Measurements from ENCODE around the gene SKI.

The SKI gene

DNA sequence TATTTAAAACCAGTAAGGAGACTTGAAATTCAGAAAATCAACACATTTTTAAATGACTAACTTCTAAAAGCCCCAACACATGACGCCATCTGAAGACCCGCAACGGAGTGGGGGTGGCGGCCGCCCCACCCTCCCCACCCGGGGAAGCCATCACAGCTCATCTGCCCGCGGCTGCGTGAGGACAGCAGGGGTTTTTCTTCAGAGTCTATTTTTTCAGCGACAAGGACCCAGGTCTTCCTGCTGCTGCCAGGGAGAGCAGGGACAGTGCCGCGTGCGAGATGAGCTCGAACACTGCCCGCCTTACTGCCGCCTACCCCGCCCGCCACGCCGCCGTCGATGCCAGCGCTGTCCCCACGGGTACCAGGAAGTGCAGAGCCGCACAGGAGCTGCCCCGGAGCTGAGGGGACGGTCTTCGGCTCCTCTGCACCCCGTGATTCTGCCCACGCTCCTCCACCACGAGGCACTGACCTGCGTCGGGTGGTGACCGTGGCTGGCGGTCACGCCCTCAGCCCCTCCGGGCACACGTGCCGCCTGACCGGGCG lies 79.0 kb downstream of the SKI start:
- DNase-seq (ENCODE audit: low spot score): no peak

DNA sequence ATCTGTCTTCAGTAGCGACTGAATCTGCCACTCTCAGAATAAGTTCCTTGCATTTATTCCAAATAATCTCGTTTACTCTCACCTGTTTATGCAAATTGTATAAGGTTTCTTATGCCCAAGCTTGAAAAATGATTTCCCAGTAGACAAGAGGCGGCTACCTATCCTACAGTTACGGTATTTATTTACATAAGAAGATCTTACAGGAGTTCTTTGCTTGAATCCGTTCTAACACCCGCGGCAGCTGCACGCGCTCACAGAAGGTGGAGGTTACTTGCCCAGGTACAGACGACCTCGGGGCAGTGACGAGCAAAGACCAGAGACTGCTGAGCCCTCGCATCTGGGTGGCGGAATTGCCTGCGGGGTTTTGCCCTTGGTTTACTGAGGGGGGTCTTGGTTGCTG lies 79.9 kb downstream of the SKI start:
- no peak for DNase-seq (ENCODE audit: low spot score)

DNA sequence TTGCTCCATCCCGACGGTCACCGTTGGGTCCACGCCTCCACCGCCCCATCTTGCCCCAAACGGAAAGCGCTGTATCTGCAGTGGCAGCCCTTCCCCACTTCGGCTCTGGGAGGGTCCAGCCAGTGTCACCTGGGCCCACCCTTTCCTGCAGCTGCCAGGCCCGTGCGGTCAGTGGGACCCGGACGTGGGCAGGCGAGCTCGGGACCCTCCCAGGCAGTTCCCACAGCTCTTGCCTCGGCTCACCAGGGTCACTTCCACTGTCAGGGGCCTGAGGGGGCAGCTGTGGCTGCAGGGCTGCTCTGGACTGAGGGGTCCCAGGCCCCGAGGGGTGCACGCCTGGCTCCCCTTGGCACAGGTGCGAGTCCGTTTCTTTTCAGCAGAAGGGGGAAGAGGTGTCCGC lies 80.7 kb downstream of the SKI start:
- no peak for DNase-seq (ENCODE audit: low spot score)

DNA sequence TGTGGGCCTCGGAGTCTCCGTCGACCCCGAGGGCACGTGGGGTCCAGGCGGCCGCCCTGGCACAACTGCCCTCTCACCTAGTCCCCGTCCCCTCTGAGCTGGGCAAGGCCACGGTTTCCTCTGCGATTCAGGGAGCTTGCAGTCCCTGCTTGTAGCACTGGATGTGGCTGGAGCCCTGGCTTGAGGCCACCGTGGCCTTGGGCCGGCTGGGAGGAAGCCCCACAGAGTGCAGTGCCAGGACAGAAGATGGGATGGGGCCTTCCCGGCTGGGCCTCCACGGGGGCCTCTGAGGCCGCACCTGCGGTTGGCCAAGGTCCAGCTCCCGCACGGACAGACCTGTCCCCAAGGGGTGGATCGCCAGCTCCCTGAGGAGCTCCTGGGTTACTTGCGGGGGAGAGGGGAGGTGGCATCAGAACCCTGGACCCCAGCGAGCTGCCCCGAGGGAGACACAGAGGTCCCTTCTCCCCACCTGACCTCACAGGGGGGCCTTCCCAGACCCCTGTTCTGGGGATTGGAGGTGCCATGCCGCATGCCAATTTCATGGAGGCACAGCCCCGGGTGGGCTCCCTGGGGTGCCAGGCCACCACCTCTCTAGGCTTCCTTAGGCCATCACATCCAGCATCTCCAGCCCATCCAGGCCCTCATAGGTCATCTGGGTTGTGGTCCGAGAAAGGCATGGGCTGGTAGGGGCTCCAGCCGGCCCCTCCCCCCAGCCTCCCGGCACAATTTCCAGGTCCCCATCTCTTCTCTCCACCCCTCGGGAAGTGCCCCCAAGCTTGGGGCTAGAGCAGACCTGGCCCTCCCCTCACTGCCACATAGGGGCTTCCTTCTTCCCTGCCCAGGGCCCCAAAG lies 82.4 kb downstream of the SKI start:
- no peak for DNase-seq (ENCODE audit: low spot score)

DNA sequence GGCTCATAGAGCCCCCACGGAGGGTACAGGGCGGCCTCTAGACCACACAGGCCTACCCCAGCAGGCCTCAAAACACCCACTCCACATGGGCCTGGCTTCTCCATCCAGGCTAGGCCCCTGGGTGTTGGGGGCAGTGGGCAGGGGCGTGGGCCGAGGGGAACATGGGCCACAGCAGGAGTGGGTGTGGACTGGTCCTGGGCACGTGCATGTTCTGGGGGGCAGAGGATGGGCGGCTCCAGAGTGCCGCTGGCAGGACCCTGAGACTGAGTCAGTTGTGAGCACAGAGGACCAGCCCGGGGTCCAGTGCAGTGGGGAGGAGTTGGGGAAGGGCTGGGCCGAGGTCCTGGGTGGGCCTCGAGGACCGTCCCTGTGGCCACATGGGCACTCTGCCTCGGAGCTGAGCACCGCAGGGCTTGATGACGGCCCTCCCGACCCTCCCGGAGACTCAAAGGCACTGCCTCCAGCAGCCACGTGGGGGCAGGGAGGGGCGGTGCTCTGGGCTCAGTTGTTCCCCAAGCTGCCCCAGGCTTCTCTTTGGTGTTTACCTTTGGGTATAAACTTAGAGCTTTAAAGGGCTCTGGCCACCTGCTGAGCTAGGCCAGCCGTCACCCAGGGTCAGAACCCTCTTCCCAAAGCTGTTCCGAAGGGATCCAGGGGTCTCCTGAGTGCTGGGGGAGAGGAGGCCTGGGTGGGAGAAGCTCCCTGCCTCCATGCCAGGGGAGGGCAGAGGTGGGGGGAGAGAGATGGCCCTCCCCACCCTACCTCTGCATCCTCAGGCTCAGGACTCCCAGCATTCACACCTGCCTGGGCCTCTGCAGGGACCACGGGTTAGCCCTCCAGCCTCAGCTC lies 83.3 kb downstream of the SKI start:
- no peak for DNase-seq (ENCODE audit: low spot score)

DNA sequence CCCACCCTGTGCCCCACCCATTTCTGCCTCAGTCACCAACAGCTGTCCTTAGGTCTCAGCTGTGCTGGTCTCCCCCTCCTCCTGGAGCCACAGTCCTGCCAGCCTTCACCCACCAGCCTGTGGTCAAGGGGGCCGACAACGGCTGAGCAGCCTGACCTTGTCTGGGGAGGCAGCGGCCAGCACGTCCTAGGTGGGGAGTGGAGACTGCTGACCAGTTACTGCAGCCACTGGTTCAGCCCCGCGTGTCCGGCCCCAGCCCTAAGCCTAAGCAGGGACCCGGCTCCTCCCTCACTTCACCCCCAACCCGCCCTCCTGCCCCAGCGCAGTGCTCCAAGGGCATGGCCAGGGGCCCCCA lies 84.0 kb downstream of the SKI start:
- no peak for DNase-seq (ENCODE audit: low spot score)

DNA sequence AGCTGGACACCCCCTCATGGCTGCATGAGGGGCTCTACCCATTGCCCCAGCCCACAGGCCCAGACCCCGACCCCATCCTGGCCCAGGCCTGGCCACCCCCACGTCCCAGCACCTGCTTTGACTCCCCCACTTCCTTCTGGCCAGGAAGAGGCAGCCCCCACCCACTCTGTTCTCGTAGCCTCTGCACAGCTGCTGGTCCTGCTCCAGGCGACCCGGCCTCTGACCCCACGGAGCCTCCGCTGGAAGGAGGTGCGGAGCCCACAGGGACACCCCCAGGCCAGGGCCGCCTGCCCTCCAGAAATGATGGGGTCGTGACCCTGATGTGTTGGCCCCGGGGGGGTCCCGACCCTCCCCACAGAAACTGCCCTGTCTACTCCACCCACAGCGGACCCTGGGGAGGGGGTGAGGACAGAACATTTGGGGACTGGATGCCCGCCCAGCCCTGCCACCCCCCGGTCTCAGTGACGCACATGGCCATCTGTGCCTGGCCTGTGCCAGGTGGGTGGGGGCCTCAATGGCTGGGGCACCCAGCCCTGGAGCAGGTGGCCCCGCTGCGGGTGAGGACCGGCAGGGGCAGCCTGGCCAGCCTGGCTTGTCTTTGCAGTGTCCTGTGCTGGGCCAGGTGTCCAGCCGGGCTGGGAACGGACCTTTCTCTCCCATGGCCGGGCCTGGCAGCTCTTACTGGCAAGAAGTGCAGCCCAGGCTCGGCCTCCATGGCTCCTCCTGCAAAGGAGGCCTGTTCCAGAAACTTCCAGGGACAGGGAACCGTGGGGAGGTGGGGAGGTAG lies 84.6 kb downstream of the SKI start:
- no peak for DNase-seq (ENCODE audit: low spot score)

DNA sequence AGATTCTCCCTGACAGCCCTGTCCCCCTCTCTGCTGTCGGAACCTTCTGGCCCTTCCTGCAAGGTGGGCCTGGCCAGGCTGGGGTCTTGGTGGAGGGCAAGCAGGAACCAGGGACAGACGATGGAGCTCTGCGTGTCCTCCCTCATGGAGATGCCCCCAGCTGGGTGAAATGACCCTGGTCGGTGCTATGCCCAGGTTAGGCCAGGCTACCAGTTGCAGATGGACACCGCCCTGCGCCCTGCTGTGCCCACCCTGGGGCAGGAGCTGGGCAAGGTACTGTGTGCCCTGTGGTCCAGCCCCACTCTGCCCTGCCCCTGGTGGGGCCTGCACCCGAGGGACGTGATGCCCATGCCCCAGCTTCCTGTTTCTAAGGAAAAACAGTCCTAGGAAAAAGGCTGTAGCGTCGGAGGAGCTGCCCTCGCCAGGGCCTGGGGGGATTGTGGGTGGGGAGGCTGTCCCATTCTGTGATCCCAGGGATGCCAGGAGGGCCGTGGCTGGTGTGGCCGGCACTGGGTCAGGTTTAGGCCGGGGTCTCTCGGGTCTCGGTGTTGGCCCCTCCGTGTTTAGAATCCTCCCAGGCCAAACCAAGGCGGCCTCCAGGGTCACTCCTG lies 85.6 kb downstream of the SKI start:
- DNase-seq (ENCODE audit: low spot score): no peak

DNA sequence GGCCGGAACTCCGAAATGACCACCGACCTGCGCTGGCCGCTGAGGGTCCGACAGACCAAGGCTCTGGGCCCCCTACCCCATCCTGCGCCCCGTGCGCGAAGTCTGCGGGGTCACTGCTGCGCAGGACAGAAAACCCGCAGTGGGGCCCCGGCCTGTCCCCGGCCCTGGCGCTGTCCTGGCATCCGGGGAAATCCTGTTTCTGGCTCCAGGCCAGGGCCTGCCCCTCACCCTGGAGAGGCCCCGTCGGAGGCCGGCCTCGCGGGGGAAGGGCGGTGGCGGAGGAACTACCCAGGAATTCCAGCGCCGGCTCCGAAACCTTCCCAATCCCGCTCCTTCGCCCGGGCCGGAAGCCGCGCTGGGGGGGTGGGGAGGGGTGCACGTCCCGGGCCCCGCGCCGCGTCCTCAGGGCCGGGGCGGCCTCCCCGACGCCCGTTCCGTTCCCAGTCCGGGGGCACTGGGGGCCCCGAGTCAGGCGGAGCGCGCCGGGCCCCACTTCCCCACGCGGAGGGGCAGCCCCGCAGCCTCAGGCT lies 86.2 kb downstream of the SKI start:
- peak; percentile 85 for DNase-seq (ENCODE audit: low spot score)

DNA sequence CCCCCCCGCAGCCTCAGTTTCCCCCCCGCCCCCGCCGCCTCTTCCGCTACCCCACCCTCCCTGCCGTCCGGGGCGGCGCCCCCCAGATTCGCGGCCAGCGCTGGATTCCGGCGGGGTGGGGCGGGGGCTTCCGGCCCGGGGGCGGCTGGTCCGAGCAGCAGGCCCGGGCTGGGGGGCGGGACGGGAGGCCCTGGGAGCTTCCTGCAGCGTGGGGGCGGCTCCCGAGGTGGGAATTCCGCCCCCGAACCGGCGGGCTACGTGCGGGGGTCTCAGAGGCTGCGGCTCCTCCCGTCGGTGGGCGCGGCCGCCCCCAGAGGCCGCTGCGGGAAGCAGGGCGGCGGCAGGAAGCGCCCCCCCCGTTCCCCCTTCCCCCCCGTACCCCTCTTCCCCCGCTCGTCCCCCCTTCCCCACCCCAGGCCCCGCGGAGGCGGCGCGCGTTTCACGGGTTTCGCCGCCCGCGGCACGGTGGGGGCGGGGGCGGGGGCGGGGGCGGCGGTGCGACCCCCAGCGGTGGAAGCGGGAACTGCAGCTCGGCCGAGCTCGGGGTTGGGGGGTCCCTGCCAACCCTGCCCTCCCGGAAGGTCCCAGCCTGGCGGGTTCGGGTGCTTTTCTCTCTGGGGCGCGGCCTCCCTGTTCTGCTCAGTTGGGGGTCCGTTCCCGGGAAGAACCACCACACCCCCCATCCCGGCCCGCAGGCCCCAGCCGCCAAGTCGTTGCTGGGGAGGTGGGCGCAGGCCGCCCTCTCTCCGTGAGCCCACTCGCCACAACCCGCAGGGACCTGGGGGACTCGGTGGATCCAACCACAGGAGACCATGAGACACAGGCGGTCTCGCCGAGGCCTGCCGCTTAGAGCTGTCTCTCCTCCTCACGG lies 86.9 kb downstream of the SKI start:
- peak; percentile 89 for DNase-seq (ENCODE audit: low spot score)

DNA sequence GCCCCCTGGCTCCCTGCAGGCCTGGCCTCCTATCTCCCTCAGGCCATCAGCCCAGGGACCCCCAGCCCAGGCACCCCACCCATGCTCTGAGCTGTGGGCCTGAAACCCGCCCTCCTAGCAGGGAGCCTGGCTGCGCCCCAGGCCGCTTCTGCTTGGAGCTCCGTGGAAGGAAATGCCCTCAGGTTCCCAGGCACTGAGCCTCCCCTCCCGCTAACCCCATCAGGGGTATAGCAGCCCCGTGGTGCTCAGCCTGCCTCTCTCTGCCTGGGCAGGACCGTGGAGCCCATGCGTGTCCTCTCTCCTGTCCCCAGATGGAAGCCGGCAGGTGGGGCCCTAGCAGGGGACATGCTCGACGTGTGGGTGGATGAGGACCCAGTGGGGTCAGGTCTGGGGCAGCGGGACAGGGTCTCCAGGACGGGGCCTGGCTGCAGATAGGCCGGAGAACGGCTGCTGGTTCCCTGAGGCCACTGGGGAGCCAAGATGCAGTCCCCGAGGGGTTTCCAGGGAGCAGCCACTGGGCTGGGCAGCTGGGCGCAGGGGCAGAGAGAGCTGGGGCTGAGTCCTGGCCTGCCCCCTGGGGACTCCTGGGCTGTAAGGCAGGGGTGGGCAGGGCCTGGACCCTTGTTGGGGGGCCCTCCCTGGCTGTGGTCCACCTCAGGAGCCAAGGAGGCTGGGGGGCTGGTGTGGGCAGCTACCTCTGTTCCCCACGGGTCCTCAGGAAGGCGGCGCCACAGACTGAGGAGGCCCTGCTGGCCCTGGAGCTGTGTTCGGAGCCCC lies 87.7 kb downstream of the SKI start:
- no peak for DNase-seq (ENCODE audit: low spot score)

DNA sequence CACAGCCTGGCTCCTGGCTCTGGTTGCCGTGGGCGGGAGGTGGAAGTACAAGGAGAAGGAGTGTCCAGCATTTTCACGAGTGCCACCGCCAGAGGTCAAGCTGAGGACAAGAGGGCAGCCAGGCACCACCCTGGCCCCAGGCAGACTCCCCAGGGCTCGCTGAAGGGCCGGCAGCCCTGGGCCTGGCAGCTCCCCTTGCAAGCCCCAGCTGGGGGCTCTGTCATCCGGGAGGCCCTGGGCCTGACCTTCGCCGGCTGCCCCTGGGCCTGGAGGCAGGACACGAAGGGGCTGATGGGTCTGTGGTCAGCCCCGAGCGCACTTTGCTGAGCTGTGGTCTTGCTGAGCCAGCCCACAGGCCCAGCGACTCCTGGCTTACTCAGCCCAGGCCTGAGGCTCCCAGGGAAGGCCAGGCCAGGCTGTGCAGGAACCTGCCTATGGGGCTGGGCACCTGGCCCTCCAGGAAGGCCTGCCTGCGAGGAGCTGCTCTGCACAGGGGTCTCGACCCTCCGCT lies 88.4 kb downstream of the SKI start:
- DNase-seq (ENCODE audit: low spot score): no peak

DNA sequence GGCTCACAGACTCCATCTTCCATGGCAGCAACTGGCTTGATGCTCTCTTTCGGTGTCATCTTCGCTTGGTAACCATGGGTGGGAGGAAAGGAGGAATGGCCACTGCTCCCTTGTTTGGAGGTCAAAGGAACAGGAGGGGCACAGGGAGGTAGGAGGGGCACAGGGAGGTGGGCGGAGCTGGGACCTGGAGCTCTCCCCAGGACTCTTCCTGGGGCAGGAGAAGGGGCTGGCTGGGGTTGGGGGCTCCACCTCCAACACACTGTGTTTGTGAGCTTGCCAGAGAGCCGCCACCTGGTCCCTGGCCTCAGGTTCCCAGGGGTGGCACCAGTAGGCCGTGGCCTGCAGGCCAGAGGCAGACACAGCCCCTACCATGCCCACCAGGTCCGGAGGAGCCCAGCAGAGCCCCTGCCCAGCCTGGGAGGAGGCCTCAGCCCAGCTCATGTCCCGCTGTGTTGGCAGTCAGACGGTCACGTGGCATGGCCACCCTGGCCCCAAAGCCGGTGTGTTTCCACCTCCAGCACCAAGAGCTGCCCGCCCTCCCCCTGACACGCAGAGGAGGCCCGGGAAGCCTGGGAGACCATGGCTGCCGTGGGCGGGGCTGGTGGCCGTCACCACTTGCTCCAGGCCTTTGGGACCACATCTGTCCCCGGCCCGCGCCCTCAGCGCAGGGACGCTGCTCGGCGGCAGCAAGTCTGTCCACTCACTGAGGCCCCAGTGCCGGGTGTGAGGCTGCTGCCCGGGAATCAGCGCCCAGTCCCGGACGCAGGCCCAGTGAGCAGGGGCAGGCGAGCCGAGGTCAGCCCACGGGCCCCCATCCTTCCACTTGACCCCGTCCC lies 89.3 kb downstream of the SKI start:
- DNase-seq (ENCODE audit: low spot score): no peak

DNA sequence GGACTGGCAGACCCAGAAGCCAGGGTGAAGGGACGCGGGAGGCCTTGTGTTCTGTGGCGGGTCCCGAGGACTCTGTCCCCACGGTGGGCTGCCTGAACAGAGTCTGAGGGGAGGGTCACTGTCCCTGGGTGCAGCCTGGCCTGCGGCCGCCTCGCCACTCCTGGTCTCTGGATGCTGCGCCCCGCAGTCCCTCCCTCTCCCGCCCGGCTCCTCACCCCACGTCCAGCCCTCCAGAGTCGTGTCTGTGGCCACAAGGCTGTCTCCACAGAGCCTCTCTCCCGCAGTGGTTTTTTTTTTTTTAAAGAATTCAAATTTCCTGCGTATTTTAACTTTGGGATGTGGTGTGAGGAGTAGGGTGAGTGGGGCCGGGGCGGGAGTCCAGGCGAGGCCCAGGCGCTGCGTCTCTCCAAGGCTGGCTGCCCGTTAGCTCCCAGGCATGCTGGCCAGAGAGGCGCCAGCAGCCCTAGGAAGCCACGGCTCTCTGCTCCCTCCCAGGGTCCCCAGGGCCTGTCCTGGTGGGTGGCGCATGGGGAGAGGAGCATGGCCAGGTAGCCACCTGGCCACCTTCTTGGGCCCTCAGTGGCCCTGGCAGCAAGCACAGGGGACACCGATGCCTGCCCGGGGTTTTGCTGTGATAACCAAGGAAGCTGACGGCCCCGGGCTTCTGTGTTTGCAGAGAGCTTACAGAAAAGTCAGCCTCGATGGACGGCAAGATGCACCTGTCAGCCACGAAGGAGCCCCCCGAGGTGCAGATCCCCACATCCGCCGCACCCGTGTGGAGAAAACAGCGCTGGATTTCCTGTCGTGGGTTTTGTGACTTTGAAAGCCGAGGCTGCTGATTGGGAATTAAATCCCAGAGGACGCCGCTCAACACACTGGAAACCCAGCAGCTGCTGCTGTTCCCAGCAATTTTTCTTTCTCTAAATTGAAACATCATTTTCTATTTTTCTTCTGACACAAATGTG lies 90.5 kb downstream of the SKI start:
- no peak for DNase-seq (ENCODE audit: low spot score)

DNA sequence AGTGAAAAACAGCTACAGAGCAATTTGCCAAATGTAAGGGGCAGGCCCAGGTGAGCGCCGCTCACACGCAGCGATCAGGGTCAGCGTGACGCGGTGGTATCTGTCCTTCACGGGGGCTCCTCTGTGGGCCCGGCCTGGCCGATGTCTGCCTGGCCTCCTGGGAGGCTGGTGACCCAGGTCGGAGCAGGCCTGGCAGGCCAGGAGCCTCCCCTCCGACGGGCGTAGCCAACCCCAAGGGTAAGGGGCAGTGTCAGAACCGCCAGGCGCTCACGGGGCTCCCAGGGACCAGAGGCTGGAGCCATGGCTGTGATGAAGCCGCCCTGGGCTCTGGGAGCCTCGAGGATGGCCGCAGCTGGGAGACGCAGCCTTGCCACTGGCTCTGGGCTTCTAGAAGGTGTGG lies 91.2 kb downstream of the SKI start:
- no peak for DNase-seq (ENCODE audit: low spot score)

DNA sequence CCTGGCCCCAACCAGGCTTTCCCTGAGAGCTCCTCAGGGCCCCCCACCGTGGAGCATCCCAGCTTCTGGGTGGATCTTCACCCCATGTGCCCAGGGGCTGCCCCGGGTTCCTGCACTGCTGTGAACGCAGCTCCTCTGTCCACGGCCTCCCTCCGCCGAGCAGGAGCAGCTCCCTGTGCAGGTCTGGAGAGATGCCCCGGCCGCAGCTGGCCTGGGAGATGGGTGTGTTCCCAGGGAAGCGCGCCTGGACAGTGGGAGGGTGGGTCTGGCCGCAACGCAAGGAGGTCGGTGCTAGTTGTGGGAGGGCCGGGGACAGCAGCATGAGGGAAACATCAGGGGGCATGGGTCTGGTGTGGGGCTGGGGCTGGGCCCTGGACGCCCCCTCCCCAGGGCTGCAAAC lies 91.9 kb downstream of the SKI start:
- DNase-seq (ENCODE audit: low spot score): no peak
